NCI-H2196 (cell line): ENCODE data around the gene KSR1.
"Not testable (repeated sequence)": the region's sequence is repeated elsewhere in the genome, so short reads cannot be mapped to it uniquely, and the experiment has no call there.

Experiments used
- DNase-seq: peaks from one replicate; lab custom pipeline; 2025; ENCODE audit not compliant: unreplicated experiment; lab: John Stamatoyannopoulos, UW

Gene KSR1

DNA sequence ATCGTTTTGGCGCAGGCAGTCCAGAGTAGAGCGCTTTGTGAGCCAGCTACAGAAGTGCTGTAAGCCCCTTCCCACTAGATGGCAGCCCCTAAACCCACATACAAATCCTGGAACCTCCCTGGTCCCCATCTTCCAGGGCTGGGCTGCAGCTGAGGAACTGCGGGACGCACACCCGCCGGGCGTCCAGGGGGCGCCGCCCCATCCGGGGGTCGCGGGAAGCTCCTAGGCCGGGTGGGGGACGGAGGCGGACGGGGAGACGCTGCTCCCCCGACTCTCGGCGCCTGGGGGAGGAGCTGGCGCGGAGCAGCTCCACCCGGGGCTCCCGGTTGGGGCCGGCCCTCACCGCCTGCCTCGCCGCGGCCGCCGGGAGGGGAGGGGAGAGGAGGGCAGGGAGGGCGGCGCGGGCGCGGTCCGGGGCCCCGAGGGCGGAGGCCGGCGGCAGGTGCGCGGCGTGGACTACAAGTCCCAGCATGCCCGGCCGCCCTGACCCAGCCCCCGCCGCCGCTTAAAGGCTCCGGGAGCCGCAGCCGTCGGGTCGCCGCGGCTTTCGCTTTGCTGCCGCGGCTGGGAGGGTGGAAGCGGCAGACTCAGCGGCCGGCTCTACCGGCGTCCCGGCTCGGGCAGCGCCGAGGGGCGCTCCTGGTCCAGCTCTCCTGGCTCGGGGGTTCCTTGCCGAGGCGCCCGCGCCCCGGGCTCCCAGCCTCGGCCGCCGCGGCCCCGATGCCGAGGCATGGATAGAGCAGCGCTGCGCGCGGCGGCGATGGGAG, at the start of gene KSR1:
Gene KSR1, plus strand, starts transcription at position 535 of the 767 bp plus-strand sequence. Its CDS starts 196 bp downstream, at position 731.
- DNase-seq, result peak; percentile 48

DNA sequence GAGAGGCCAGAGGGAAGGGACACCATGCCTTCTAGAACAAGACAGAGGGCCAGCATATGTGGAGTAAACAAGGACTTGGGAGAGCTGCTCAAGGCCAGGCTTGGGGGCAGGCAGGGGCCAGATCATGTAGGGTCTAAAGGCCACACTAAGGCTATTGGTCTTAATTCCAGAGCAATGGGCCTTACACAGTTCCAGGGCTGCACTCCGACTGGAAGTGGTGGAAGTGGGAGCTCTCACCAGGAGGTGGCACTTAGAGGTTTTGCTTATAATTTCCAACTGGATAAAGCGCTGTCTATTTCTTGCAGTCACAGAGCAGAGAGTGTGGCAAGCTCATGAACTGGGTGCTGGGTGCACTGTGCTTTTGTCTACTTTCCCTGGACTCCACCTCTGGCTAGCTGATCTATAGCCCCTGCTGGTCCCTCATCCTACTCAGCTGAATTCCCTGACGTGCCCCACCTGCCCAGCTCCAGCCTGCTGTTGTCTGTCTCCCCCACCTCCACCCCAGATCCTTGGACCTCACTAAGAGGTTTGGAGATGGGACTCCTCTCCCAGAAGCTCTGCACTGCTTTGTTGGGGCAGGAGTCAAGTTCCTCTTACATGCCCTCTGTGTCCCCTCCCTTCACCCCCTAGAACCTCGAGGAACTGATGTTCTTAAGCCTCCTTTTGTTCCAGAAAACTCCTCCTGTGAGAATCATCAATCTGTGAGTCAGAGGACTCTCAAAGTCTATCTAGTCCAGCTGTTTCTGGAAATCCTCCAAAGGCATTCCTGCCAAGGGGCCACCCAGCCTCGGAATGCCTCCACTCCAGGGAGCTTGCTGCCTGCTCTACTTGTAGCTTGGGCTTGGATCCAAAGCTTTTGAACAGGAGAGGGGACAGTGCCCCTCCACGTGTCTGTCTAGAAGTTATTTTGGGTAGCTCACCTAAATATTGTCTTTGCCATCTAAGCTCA, 48.1 kb upstream of the KSR1 start:
- no peak for DNase-seq

DNA sequence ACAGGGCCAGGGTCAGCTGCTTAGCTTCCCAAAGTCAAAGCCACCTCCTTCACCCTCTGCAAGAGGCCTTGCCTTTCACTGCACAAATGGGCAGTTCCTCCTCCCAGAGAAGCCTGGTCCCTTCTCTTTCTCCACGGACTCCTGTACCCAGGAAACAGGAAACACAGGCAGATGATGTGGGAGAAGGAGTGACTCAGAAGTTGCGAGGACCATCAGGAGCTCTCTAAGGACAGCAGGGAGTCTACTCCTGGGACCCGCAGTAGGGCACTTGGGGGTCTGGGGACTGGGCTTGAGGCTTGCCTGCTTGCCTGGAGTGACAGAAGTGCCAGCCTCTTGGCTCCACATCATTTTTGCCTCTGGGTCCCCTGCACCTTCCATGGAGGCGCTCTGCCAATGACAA, 47.4 kb upstream of the KSR1 start:
- DNase-seq, result no peak

DNA sequence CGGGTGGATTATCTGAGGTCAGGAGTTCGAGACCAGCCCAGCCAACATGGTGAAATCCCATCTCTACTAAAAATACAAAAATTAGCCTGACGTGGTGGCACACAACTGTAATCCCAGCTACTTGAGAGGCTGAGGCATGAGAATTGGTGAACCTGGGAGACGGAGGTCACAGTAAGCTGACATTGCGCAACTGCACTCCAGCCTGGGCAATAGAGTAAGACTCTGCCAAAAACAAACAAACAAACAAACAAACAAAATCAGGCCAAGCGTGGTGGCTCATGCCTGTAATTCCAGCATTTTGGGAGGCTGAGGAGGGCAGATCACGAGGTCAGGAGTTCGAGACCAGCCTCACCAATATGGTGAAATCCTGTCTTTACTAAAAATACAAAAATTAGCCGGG, 44.1 kb upstream of the KSR1 start:
- not testable (repeated sequence) for DNase-seq

DNA sequence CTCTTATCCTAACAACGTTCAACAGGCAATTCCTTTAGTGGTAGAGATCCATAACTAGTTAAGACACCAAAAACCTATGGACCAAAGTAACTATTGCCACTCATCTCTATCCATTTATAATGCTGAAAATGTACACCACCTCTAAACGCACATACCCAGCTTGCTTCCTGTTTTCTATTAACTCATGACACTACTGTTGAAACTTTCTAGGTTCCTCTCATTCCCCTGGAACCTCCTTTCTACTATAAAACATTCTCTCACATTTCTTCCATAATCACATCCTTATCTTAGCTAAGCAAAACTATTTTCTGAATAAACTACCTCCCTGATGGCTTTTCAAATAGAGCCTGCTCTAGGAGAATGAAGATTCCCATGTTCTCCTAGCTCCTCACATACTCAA, 42.9 kb upstream of the KSR1 start:
- no peak for DNase-seq

DNA sequence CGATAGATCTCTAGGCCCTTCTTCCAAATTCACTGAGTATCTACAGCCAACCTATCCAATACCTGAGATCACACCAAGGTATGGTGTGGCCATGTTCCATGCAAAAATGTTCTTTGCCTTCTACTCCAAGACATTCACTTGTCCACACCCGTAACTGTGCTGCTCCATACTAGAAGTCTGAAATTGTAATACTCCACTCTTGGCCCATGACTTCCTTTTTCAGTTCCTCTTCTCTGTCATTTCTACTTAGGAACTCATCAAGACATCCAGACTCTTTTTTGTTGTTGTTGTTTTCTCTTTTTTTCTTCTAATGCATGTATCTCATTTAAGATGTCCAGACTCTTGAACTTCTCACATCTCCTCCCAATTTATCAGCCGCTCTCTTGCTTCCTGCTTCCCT, 42.5 kb upstream of the KSR1 start:
- DNase-seq, result no peak

DNA sequence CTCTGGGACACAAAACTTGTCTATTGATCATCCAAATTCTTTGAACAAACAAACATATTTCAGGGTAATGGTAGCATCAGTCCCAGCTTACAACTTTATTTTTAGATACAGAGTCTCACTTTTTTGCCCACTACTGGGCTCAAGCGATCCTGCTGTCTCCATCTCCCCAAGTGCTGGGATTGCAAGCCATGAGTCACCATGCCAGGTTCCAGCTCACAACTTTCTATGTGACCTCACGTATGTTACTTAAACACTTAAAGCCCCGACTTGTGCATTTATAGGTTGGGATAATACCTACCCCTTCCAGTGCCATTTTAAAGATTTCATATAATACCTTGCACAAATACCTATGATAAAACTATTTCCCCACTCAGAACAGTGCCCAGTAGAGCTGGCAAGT, 42.0 kb upstream of the KSR1 start:
- DNase-seq, result no peak

DNA sequence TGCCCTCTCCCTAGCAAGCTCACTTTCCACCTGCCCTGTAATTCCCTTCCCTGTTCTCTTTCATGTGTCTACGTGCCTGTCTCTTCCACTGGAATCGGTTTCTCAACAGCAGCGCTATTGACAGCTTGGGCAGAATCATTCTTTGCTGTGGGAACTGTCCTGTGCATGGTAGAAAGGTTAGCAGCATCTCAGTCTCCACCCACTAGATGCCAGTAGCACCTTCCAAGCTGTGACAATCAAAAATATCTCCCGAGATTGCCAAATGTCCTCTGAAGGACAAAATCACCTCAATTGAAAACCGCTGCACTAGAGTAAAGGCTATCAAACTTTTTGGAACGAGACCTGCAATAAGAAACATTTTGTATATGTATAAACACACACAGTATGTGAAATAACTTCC, 41.6 kb upstream of the KSR1 start:
- DNase-seq, result no peak

DNA sequence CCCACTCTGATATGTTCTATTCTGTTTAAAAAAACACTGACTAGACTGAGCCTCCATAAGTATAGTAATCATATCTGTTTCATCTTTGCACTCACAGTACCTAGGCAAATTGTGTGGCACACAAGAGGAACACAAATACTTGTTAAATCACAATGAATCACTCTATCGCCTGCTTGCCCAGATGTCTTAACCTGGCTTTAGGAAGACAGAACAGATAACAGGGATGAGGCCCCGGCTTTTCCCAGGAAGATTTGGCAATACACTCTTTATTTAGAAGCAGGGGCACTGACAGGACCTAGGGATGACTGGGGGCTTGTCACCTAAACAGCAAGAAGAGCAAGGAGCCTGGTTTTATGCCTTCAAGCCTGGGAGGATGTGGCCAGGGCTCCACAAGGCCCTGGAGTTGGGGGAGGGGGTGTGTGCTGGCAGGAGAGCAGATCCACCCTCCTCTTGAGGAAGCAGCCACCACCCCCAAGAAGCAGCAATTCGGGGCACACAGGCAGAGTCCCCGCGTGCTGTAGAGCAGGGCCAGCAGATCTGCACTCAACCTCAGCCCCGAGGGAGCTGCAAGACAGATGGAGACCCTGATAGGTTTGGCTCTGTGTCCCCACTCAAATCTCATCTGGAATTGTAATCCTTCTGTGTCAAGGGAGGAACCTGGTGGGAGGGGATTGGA, 41.0 kb upstream of the KSR1 start:
- no peak for DNase-seq

DNA sequence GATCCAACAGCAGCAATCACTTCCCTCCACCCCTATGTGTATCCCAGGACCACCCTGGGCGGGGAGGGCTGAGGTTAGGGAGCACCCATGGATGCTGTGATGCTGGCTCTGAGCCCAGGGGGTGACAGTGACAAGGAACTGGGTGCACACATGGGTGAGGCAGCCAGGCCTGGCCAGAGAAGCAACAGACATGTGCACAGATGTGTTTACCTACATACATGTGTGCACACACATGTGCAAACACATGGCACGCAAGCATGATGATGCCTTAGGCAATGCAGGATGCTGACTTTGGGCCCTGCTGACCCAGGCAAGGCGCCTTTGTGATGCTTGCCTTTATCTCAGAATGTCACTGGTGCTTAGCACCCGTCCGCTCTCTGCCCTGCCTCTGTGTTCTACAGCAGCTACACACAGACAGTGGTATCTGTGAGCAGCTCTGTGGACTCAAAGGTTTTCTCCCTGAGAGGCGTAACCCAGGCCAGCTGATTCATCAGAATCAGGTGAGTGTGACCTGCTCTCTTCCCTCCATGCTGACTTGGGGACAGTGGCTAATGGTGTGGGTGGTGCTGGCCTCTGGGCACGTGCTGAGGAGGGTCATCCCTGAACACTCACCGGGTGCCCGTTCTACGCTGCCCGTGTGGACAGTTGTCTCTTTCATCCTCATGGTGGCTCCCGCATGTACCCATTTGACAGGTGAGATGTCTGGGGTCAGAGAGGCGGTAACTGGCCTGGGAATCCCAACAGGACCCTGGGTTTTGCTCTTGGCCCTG, 38.5 kb upstream of the KSR1 start:
- no peak for DNase-seq

DNA sequence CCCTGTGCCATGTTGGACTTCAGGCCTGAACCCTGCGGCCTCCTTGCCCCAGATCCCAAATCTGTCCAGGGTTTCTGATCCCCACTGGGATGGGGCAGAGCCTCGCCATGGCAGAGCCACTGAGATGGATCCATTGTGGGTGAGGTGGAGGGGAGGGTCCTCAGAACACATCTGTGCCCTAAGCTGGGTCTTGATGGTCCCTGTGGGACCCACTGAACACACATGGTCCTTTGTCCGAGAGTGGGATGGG, 38.0 kb upstream of the KSR1 start:
- DNase-seq, result no peak

DNA sequence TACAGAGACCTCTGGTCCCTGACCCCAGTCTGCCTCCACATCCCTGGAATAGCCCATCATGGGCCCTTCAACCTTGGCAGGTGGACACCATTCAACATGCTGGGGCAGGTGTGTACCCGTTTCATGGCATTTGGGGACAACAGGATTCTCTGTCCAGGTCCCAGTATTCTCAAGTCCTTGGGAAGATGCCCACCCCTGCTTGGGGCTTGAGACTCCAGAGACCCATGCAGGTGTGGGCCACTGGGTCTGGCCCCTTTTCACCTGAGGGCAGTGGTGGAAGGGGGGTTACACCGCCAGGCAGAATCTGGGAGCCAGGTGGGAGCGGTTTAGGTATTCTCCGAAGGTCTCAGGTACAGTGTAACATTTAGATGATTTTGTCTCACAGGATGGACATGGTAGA, 37.1 kb upstream of the KSR1 start:
- no peak for DNase-seq

DNA sequence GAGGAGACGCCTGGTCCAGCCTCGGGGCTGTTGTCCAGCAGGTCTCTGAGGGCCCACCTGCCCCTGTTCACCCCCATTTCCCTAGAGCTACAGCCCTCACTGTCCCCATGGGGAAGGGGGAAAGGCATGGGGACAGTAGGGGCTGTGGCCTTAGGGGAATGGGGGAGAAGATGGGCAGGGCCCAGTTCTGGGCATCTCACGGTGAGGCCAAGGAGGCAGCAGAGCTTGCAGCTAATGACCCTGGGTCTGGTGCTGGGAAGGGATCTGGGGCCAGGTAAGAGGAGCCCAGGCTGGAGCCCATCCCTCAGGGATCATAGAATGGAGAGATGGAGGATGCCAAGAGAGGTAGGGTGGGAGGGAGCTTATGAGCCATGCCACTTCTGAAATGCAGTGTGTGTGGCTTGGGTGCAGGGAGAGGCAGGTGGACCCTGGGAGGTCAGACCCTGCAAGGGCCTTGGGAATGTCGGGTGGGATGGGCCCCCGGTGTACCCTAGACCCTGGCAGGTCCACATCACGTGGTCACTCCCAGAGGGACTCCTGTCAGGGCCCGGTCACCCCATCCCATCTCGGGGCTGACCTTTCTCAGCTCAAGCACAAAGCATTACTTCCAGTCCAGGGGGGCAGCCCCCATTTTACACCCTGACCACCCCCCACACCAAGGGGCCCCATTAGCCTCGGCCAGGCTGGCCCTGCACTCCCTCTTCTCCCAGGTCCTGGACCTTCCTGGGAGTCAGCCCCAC, 35.9 kb upstream of the KSR1 start:
- DNase-seq, result no peak

DNA sequence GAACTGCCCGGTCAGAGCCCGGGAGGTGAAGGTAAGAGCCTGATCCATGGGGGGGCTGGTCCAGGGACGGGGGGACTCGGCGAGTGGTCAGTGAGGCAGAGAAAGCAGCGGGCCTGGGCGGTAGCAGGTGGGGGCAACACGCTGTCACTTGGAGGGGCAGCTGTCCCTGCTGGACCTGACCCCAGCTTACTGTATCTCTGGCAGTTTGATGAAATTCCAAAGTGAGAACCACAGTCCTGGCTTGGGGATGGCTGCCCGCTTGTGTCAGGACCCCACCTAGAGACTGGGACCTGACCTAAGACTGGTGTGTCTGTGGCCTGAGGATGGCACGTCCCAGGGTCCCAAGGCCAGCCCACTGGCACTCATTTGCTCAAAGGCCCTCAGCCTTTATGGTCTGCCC, 35.1 kb upstream of the KSR1 start:
- DNase-seq, result no peak

DNA sequence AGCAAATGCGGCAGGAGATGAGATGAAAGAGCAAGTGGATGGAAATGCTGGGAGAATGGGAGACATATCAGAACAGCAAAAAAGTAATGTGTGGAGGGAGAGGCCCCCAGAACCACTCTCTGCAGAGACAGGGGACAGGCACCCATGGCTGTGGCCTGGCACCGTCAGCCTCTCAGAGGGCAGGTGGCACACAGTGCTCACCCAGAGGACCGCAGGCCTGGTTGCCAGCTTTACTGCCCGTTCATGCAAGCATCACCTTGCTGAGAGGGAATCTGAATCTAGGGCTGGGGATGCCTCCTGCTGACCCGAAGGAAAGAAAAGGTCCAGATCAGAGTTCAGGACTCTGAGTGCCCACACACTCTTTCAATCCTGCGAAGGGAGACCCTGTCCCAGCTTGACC, 34.6 kb upstream of the KSR1 start:
- DNase-seq, result not testable (repeated sequence)

DNA sequence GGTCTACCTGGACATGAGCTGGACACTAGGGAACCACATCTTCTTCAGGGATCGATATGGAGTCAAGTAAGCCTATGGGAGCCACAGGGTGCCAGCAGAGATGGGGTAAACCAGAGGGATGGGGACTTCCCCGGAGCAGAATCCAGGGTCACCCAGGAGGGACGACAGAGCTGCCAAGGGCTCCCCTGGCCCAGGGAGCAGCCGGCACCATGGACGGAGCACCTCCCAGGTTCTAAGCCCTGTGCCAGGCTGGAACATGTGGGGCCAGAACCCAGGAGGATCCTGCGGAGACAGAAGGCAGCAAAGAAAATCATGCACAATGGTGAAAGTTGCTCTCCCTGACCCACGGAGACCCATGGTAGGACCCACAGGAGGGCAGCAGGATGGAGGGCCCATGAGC, 33.6 kb upstream of the KSR1 start:
- DNase-seq, result no peak

DNA sequence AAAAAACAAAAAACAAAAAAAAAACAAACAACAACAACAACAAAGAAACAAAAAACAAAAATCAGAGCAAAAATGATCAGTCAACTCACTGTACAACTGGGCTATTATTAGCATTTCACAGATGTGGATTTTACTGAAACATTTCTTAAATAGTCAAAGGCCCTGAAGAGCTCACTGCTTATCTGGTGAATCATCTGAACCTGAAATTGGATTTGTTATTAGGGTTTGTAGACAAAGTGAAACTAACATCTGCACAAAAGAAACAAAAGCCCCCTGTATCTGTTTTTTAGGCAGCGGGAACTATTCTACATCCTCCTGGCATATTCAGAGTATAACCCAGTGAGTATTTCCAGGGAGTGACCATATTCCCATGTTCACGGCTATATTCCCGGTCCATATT, 32.6 kb upstream of the KSR1 start:
- DNase-seq, result no peak

DNA sequence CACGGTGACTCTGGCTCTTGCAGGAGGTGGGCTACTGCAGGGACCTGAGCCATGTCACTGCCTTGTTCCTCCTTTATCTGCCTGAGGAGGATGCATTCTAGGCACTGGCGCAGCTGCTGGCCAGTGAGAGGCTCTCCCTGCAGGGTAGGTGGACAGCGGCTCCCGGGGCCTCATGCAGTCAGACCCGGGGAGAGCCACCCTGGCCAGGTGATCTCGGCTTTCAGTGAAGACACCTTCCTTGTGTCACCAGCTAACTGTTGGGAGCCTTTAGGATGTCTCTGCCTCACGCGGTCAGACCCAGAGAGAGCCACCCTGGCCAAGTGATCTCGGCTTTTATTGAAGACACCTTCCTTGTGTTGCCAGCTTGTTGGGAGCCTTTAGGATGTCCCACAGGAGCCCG, 31.7 kb upstream of the KSR1 start:
- no peak for DNase-seq

DNA sequence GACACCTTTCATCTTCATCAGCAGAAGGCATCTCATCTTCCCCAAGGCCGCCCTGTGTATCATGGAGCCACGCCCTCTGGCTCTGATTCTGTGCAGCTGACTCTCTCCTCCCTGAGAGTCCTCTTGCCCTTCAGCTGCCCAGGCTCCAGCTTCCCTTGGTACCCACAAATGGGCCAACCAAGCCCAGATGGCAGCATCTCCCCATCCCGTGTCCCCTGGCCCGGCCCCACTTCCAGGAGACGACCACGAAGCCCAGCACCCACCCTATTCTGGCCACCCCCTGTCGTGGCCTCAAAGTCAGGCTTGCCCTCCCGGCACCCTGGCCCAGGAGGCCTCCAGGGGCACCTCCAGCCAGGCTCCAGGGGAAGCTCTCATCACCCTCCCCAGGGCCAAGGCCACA, 31.3 kb upstream of the KSR1 start:
- DNase-seq, result no peak

DNA sequence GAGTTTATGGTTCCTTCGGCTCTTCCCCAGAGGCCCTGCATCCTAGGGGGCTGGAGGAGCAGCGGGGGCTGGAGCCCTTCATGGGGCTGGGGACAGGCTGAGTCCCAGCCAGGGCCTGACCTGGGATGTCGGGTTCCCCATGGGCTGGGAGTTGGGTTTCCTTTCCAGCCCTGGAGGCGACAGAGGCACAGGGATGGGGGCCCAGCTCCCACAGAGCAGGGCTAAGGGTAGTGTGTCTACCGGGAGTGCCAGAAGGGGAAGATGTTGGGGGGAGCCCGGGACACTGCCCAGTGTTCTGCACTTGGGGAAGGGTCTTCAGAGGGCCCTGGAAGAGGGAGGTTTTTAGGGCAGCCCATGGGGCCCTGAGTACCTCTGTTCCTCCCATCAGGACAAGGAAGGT, 30.7 kb upstream of the KSR1 start:
- DNase-seq, result not testable (repeated sequence)

DNA sequence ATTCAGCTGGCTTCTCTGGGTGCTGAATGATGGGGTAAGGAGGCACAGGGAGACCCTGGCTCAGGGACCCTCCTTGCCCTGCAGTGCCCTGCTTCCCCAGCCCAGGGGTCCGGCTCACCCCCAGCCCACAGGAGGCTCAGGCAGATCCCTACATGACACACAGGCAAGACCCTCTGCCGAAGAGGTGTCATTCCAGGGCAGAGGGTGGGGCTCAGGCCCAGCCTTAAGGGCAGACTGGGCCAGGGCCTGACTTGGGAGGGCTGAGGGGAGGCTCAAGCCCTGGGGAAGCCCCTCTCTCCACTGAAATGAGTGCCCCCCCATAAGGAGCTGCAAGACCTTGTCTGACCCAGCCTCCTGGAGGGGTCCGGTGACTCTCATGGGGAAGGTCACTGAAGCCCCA, 30.3 kb upstream of the KSR1 start:
- DNase-seq, result no peak
